Stimulated activated CD4-positive, alpha-beta T cell treated with anti-CD3 and anti-CD28 coated beads, Interleukin-4, amount 100 ng/mL, for 1 hour (primary cell): ENCODE measurements around the gene SP9.
"Not testable (repeated sequence)": the region's sequence is repeated elsewhere in the genome, so short reads cannot be mapped to it uniquely, and the experiment has no call there.

ENCODE experiments used
- DNase-seq: peaks from one replicate; pipeline ENCODE4 v3.0.0-alpha.2; 2020

SP9 gene

DNA sequence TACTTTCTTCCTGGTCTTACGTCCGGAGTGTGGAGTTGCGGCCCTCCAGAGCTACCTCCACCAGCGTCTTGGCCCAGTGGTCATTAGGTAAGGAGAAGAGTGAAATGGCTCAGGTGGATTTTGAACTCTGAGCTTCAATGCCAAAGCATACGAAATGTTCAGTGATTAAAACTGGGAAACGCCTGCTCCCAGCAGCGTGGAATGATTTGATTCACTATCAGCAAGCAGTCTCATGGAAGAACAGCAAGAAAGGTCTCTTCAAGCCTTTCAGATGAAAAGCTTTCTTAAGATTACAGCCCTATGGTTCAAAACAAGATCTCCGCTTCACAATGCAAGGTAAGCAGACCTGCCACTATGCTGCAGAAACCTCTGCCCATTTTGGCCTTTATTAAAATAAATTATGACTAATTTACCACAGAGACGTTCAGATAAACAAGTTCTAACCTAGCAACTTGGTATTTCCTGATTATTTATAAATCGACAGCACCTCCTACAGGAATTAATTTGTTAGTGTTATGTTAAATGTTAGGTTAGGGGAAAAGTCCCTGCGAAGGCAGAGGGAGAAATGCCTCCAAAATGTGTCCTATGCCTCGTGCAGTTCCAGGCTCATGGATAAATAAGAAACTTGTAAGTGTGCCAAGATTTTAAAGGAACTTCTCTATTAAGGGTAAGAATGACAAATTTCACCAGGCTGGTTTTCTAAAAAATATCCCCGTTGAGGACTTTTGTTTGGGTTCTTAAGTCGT lies 10.1 kb downstream of the SP9 start:
- no peak for DNase-seq

DNA sequence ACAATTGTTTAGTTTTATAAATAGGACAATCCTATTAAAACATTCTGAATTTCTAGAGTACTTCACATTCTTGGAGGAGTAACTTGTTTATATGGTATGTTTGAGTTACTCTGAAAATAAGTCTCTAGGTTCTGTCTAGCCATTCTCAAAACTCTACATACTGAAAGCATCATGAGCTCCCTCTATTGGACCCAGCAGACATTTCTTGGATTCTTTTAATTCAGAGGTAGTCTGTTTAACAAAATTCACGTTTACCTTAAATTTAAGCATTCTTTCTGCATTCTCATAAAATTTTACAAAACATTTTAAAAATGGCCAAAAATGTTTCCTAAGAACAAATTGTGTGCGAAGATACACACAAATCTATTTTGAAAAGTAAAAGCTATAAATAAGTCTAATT lies 15.3 kb downstream of the SP9 start:
- DNase-seq = no peak

DNA sequence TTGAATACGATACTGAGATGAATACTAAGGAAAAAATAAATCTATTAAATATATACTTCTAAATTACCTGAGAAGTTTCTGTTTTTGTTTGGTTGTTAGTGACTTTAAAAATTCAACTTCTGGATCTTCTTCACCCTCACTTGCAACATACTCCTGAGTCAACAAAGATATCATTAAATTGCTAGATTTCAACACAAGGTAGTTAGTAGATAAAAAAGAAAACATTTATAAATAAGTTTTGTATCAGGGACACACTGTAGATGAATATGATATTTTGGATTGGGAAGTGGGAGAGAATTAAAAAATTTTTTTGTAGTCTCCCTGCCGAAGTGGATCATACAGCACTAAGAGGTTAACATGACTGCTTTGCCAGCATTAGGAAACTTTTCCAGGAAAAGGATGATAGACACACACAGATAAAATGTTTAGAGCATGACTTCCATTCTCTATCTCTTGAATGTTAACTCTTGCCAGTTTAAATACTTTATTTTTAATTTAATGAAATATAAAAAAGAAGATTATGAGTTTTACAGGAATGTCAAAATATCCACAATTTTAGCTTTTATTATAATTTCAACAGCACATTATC lies 15.9 kb downstream of the SP9 start:
- DNase-seq = no peak

DNA sequence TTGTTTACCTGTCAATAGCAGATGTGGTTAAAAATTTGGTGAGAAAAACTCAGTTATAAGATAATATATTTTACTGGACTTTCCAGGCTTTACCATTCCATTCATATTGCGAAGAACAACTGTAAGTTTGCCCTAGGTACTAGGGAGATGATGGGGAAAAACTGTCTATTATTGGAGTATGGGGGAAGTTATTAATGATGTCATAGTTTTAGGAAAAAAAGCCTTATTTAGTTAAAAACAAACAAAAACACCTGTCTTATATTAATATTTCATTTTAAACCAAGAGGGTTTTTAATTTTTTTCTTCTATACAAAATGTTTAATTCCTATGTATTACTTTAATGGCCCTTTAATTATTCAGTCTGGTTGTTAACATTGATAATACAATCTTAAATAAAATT lies 18.2 kb downstream of the SP9 start:
- DNase-seq = no peak

DNA sequence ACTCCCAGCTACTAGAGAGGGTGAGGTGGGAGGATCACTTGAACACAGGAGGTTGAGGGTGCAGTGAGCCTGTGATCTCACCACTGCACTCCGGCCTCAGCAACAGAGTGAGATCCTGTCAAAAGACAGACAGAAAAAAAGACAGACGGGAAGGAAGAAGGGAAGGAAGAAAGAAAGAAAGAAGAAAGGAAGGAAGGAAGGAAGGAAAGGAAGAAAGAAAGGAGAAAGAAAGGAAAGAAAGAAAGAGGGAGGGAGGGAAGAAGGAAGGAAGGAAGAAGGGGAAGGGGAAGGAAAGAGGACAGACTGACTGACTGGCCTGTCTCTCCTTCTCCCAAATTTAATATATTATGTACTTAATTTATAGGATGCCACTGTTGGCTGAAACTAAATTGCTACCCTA lies 21.6 kb downstream of the SP9 start:
- no peak for DNase-seq

DNA sequence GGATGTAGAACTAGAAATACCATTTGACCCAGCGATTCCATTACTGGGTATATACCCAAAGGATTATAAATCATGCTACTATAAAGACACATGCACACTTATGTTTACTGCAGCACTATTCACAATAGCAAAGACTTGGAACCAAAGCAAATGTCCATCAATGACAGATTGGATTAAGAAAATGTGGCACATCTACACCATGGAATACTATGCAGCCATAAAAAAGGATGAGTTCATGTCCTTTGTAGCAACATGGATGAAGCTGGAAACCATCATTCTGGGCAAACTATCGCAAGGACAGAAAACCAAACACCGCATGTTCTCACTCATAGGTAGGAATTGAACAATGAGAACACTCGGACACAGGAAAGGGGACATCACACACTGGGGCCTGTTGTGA lies 24.9 kb downstream of the SP9 start:
- DNase-seq = not testable (repeated sequence)

DNA sequence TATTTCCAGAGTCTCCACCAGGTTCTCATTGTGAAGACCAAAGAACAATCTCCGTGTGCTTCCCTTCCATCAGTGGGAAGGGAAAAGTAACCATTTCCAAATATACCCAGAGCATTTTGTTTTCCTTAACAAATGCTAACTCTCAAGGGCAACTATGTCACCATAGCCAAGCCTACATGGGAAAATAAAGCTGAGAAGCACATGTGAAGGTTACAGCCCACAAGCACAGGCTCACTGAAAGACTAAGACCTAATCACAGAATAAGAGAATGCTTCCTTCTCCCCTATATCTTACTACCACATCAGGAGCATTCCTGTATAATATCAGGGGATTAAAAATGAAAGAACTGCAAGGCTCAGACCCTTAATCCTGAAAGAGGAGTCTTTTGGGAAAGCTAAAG lies 28.2 kb downstream of the SP9 start:
- DNase-seq = no peak

DNA sequence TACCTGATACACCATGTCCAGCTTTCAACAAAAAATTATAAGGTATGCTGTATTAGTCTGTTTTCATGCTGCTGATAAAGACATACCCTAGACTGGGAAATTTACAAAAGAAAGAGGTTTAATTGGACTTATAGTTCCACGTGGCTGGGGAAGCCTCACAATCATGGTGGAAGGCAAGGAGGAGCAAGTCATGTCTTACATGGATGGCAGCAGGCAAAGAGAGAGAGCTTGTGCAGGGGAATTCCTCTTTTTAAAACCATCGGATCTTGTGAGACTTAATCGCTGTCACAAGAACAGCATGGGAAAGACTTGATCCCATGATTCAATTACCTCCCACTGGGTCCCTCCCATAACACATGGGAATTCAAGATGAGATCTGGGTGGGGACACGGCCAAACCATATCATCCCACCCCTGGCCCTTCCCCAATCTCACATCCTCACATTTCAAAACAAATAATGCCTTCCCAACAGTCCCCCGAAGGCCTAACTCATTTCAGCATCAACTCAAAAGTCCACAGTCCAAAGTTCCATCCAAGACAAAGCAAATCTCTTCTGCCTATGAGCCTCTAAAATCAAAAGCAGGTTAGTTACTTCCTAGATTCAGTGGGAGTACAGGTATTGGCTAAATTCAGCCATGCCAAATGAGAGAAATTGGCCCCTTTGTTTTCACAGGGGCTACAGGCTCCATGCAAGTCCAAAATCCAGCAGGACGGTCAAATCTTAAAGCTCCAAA lies 28.9 kb downstream of the SP9 start:
- not testable (repeated sequence) for DNase-seq

DNA sequence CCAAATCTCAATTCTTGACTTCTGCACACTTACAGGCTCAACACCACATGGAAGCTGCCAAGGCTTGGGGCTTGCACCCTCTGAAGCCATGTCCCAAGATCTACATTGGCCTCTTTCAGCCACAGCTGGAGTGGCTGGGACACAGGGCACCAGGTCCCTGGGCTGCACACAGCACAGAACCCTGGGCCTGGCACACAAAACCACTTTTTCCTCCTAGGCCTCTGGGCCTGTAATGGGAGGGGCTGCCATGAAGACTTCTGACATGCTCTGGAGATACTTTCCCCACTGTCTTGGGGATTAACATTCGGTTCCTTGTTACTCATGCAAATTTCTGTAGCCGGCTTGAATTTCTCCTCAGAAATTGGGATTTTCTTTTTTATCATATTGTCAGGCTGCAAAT lies 29.9 kb downstream of the SP9 start:
- no peak for DNase-seq

DNA sequence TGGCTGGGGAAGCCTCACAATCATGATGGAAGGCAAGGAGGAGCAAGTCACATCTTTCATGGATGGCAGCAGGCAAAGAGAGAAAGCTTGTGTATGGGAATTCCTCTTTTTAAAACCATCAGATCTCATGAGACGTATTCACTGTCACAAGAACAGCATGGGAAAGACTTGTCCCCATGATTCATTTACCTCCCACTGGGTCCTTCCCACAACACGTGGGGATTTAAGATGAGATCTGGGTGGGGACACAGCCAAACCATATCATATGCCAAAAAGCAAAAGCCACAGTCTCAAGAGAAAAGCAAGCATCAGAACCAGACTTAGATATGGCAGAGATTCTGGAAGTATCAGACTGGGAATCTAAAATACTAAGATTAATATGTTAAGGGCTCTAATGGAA lies 30.8 kb downstream of the SP9 start:
- DNase-seq = no peak

DNA sequence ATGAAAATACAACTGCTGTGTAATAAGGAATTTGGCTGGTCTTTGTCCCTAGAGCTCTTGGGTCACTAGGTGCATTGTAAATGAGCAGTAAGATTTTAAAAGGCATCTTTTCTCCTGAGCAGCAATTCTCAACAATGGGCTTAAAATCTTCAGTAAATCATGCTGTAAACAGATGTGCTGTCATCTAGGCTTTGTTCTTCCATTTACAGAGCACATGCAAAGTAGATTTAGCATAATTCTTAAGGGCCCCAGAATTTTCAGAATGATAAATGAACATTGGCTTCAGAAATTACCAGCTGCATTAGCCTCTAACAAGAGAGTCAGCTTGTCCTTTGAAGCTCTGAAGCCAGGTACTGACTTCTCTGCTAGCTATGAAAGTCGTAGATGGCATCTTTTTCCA lies 33.9 kb downstream of the SP9 start:
- DNase-seq = no peak

DNA sequence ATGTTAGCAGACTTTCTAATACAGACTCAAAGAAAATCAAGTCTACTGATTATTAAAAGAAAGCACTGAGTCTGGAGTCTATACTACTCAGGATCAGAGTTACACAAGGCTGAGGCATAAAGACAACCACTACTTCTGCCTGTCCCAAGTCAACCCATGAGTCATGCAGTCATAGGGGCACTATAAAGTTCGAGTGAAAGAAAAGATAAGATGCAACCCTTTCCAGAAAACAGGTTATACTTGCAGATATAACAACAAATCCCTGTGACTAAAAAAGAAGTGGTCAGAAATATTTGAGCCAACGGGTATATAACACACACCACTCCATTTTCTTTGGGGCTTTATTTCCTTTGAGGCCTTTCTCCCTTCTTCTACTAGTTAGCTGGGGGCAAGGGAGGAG lies 42.2 kb downstream of the SP9 start:
- DNase-seq = no peak

DNA sequence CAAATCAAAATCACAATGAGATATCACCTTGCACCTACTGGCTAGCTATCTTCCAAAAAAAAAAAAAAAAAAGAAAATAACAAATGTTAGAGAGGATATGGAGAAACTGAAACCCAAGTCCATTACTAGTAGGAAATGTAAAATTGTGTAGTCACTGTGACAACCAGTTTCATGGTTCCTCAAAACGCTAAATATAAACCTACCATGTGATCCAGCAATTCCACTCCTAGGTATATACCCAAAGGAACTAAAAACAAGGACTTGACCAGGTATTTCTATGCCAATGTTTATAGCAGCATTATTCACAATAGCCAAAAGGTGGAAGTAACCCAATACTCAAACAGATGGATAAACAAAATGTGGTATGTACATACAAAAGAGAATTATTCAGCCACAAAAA lies 49.0 kb downstream of the SP9 start:
- DNase-seq = no peak

DNA sequence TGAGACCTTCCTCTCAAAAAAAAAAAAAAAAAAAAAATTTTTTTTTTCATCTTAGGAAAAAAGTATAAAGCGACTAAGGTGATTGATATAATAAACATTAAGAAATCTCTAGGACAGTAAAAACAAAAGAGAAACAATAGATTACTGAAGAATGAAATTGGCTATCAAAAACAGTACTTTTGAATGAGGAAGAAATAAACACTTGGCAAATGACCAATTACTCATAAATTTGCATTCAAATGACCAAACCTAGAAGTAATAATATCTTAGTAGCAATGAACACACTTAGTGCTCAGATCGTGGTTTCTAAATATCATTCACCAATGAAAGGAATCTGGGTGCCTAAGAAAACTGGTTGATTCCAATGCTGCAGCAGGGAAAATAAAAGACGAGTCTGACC lies 50.4 kb downstream of the SP9 start:
- no peak for DNase-seq
